Ammon's horn (tissue), 1 donor: Measurements from ENCODE around the gene UBASH3A.

ENCODE experiments used
- DNase-seq: peaks from one replicate; pipeline ENCODE4 v3.0.0-alpha.2; 2016; ENCODE audit warnings: low spot score

UBASH3A gene

DNA sequence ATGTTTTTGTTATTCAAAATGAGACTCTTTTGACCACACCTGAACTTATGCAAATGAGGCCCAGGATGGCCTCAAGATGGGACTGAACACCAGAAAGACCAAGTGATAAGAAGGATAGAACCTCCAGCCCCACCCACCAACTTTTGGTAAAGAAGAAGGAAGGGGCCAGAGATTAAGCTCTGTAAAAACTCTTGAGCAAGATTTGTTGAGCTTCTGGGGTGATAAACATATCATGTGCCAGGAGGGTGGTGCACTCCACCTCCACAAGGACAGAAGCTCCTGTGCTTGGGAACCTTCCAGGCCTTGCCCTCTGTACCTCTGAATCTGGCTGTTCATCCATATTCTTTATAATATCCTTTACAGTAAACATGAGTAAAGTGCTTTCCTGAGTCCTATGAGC is 87.0 kb downstream of the UBASH3A start:
- no peak for DNase-seq

DNA sequence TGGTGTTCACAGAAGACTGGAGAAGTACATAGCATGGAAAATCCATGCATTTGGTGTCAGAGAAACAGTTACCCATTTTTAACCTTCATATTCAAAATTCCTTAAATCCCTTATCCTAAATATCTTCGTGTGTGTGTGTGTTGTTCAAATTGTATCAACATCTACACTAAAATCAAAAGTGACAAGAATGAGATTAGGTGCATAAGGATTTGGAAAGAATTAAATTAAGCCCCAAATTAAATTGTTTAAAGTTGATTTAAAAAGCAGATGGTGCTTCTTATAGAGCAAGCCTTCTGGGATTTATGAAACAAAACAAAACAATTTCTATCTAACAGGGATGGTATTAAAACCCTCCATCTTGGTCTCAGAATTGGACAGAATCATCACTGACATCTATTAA is 87.6 kb downstream of the UBASH3A start:
- DNase-seq, result no peak

DNA sequence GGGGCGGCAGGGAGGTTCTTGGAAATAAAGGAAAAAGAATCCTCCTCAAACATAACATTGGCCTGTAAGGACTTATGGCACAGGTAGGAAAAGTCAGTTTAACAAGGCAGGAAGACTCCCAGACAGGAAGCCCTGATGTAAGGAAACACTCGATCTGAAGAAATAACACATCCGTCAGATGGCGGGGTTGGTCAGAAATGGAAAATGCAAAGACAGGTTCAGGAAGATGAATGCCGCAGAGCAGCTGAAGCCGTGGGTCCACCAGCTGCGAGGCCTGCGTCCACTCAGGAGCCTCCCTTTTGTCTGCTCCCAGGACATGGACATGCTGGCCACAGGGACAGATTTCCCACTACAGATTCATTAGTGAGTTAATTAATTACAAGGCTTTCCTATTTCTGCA is 88.5 kb downstream of the UBASH3A start:
- no peak for DNase-seq

DNA sequence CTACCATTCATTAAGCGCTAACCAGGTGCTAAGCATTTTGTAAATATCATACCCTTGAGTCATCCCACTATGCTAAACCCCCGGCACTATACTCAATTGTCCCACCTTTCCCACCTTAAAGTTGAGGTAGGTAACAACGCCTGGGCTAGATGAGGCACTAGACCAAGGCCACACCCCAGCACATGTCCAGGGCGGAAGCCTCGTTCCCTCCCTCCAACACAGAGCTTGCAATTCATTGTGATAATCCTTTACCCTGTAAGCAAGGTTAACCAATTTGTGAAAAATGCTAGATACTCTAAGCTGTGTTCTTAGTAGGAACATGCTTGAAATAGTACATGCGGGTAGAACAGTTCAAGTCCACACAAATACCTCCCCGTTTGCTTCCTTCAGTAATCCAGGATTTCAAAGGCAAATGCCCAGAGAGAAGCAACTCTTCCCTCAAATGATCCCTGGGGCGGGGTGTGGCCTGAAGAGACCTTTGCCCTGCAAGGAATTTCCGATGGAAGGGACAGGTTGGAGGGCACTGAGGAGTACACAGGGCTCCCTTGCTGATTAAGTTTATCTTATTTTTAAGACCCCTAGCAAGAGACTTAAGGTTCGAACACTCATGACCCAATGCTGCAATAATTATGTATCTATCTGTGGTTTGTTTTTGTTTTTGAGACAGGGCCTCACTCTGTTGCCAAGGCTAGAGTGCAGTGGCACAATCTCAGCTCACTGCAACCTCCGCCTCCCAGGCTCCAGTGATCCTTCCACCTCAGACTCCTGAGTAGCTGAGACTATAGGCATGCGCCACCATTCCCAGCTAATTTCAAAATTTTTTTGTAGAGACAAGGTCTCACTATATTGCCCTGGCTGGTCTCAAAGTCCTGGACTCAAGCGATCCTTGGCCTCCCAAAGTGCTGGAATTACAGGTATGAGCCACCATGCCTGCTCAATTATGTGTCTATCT is 89.7 kb downstream of the UBASH3A start:
- DNase-seq, result no peak

DNA sequence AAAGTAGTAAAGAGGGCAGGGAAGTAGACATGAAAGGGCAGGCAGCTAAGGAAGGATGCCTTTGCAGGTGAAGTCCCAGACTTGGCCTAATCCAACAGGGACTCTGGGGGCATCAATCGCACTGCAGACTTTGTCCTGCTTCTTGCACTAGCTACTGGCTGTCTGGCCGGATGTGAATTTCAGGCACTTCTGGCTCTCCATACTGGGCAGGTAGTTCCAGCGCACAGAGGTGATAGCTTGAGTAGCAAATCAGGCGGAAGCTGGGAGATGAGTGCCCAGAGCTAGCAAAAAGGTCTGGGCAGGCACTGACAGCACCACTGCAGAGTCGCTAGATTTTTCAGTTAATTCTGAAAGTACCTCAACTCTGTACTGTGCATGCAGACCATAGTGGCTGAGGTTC is 91.3 kb downstream of the UBASH3A start:
- DNase-seq, result no peak

DNA sequence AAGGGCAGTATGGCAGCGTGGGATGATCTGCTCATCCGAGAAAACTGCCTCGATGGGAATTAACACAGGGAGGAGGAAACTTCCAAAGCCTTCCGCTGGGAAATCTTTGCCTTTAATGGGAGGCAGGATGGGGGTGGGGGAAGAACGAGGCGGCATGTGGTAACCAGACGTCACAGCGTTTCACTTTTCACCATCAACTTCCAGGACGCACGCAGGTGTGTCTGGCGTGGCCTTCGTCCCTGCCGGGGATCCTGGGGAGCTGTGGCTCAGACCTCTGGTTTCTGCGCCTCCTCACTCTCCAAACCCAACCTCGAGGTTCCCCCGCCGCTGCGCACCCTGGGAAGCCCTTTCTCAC is 92.0 kb downstream of the UBASH3A start:
- no peak for DNase-seq

DNA sequence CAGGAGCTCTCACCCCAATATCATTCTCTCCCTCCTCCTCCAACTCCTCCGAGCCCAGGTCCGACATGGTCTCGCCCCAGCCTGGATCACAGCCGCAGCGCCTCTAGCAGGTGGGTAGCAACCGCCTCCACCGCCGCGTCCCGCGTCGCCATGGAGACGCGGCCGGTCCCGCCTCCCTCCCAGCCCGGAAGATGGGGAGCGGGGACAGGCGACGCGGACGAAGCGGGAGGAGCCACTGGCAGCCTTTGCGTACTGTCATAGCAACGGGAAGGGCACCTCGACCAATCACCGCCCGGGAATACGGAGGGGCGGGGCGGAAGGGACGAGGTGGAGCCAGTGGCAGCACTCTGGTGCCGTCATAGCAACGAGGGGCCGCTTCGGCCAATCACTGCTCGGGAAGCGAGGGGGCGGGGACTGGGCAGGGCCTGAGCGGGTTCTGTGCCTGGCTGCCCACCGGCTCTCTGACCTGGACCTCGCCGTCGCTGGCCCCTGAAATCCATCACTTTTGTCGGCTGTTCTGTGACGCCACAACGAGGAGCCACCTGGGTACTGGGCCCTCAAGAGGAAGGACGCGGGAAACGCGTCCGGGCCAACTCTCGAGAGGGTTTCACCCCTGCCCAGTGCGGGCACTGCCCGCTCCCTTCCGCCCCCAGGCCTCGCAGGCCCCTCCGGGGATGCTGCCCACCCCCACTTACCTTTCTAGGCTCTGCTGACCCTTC is 92.6 kb downstream of the UBASH3A start, which contains the start of gene RSPH1:
Gene RSPH1 (minus strand): TSS at position 105 of the 719 bp plus-strand sequence. CDS start 38 bp downstream, at position 67.
- DNase-seq, result peak; percentile 100

DNA sequence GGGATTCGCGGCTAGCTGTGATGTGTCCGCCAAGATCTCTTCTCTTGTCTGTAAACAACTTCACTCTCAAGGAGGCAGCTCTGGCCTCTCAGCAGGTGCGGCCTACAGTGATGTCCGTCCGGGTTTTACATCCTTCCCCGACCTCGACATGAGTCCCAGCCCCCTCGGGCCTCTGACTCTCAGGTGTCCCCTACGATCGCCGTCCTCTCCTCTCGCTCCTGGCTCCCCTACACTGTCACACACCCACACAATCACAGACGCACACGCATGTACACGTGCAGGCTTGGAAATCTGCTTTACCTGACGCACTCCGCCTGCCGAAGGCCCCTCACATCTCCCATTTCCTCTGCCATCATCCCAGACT is 93.1 kb downstream of the UBASH3A start:
- peak; percentile 49 for DNase-seq
